Panc1 (cell line): ENCODE measurements around the gene THUMPD3. TPM values are rescaled to one million over a fixed set of nuclear protein-coding genes. Genes with fewer than 3 reads are reported as not detected.

Source experiments
- ATAC-seq: fragments of 200-7000 bp; cut with Tn5 transposase; 2 replicates; pipeline ENCODE4 v1.9.1; 2020; ENCODE audit warnings: mild to moderate bottlenecking, moderate library complexity
- BruUV-seq: library from RNA; stranded (reverse); fragments of 400-500 nt; replicated peaks from 2 replicates; lab custom pipeline; 2021; lab: Mats Ljungman, UMichigan
- CTCF ChIA-PET: fragments of 300-600 bp; sonication (Branson Sonifier 250); formaldehyde crosslinking; loops from one replicate; lab custom pipeline; 2022; ENCODE audit warnings: antibody characterized with exemption; lab: Charles Lee
- POLR2A ChIA-PET: fragments of 300-600 bp; sonication (Branson Sonifier 250); formaldehyde crosslinking; loops from one replicate; lab custom pipeline; 2022; ENCODE audit warnings: antibody characterized with exemption; lab: Charles Lee
- DNase-seq: peaks from one replicate; pipeline ENCODE4 v3.0.0-alpha.2; 2010; ENCODE audit warnings: low read depth, low spot score
- H3K27ac ChIP-seq: 2 replicates; pipeline ENCODE4 v1.5.1; 2011; ENCODE audit warnings: mild to moderate bottlenecking, low read length, inconsistent platforms
- H3K27me3 ChIP-seq: fragments of 200-500 bp; sonication (Bioruptor generic); 2 replicates; pipeline ENCODE4 v1.6.0; 2014; ENCODE audit warnings: low read length, inconsistent platforms; ENCODE audit not compliant: control insufficient read depth, insufficient read depth
- H3K36me3 ChIP-seq: fragments of 200-500 bp; sonication (Bioruptor generic); 2 replicates; pipeline ENCODE4 v1.5.1; 2014; ENCODE audit warnings: inconsistent platforms, mild to moderate bottlenecking, low read length, moderate library complexity; ENCODE audit not compliant: control insufficient read depth, insufficient read depth
- H3K4me1 ChIP-seq: 2 replicates; pipeline ENCODE4 v1.5.1; 2011; ENCODE audit warnings: inconsistent platforms, mild to moderate bottlenecking, low read length, moderate library complexity; ENCODE audit not compliant: control insufficient read depth, insufficient read depth
- H3K4me3 ChIP-seq, 2 experiments: 2 replicates each; pipeline ENCODE4 v1.5.1; 2011 to 2012; ENCODE audit warnings: low read depth in 2 of 2, low read length in 2 of 2, mild to moderate bottlenecking in 2 of 2, inconsistent platforms in 1 of 2, moderate library complexity in 1 of 2
- H3K9me3 ChIP-seq: fragments of 200-500 bp; sonication (Bioruptor generic); 2 replicates; pipeline ENCODE4 v1.5.1; 2014; ENCODE audit warnings: low read depth, mild to moderate bottlenecking, inconsistent platforms, low read length, moderate library complexity; ENCODE audit not compliant: control insufficient read depth, insufficient read depth
- POLR2AphosphoS5 ChIP-seq: IDR thresholded peaks from 2 replicates; pipeline ENCODE4 v1.6.1; 2012; ENCODE audit warnings: mild to moderate bottlenecking, low read depth, low read length, moderate library complexity
- SIN3A ChIP-seq: IDR thresholded peaks from 2 replicates; pipeline ENCODE4 v1.6.1; 2012; ENCODE audit warnings: low read depth, mild to moderate bottlenecking, low read length, moderate library complexity, borderline replicate concordance; ENCODE audit not compliant: insufficient read depth
- TCF7L2 ChIP-seq: IDR thresholded peaks from 2 replicates; pipeline ENCODE4 v1.6.1; 2011; ENCODE audit warnings: mild to moderate bottlenecking, low read depth, low read length, inconsistent platforms
- in situ Hi-C: cut with HindIII; loops from 2 replicates; pipeline ENCODE4 v1.10.0; 2016; ENCODE audit warnings: low sequenced_read_pairs, low pct_unique_long_range_greater_than_20kb
- intact Hi-C: fragments of 100-400 bp; cut with micrococcal nuclease; formaldehyde crosslinking; loops from one replicate; pipeline ENCODE4 v1.10.0; 2022; ENCODE audit not compliant: unreplicated experiment
- total RNA-seq: library from RNA; stranded (reverse); gene quantifications from one replicate; pipeline ENCODE4 v1.2.1, GENCODE V29; 2021; ENCODE audit not compliant: unreplicated experiment
- TF ChIP-seq, protein P1 (sequence below), 2 experiments: IDR thresholded peaks; 2 replicates each; pipeline ENCODE4 v1.6.1; 2011 to 2012; ENCODE audit warnings: low read depth in 2 of 2, control low read depth in 1 of 2, low read length in 1 of 2, mild to moderate bottlenecking in 1 of 2, moderate library complexity in 1 of 2; ENCODE audit not compliant: insufficient read depth in 1 of 2
- TF ChIP-seq, protein P2 (sequence below): fragments of 450-650 bp; IDR thresholded peaks from 2 replicates; pipeline ENCODE4 v1.5.1; 2017; ENCODE audit warnings: mild to moderate bottlenecking

The THUMPD3 gene
- total RNA-seq, 1 experiment from 2014 or later: 43.5 TPM

DNA sequence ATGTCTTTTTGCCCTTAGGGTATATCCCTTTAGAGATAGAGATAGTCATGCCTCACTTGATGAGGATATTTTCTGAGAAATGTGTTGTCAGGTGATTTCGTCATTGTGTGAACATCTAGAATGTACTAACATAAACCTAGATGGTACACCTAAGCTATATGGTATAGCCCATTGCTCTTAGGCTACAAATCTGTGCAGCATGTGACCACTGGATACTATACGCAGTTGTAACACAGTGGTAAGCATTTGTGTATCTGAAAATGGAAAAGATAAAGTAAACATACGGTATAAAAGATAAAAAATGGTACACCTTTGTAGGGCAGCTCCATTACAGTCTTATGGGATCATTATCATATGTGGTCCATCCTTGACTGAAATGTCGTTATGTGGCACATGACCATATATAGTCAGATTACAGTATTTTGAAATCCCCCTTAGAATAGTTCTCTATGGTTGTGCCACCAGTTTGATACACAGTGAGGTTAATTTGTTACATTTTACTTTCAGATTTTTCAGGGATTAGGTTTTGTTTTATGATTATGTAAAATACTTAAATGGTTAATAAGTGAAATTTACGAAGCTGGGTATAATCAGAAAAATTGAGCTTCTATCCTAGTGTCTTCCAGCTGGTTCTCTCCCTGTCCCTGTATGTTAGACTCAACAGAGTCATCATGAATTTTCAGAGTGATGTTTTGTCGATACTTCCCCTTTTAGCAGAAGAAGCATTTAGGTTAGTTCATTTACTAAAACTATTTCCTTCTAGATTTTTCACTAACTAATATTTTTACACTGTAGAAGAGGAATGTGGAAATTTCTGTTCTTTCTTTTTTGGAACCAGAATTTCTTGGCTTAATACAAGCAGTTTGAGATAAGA lies 47.4 kb downstream of the THUMPD3 start:
- Histone ChIP-seq H3K9me3 (no peaks in the 10 kb centered on the region), H3K27me3 (no peaks in the 10 kb centered on the region), H3K4me1 (peaks cover 7% of the 10 kb centered on the region; the same call in 1 of the 2 replicates), H3K4me3 (no peak overlapping the region), H3K36me3 (no peaks in the 10 kb centered on the region), H3K27ac (no peak overlapping the region)
- ATAC-seq (no peak), DNase-seq (no peak)
- TF ChIP-seq, protein P1, sequence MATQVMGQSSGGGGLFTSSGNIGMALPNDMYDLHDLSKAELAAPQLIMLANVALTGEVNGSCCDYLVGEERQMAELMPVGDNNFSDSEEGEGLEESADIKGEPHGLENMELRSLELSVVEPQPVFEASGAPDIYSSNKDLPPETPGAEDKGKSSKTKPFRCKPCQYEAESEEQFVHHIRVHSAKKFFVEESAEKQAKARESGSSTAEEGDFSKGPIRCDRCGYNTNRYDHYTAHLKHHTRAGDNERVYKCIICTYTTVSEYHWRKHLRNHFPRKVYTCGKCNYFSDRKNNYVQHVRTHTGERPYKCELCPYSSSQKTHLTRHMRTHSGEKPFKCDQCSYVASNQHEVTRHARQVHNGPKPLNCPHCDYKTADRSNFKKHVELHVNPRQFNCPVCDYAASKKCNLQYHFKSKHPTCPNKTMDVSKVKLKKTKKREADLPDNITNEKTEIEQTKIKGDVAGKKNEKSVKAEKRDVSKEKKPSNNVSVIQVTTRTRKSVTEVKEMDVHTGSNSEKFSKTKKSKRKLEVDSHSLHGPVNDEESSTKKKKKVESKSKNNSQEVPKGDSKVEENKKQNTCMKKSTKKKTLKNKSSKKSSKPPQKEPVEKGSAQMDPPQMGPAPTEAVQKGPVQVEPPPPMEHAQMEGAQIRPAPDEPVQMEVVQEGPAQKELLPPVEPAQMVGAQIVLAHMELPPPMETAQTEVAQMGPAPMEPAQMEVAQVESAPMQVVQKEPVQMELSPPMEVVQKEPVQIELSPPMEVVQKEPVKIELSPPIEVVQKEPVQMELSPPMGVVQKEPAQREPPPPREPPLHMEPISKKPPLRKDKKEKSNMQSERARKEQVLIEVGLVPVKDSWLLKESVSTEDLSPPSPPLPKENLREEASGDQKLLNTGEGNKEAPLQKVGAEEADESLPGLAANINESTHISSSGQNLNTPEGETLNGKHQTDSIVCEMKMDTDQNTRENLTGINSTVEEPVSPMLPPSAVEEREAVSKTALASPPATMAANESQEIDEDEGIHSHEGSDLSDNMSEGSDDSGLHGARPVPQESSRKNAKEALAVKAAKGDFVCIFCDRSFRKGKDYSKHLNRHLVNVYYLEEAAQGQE (IDR thresholded peaks at IDR 0.05; ENCODE audit: insufficient read depth in 1 of 2, low read depth in 2 of 2, low read length in 1 of 2): no peak
- TF ChIP-seq SIN3A: no peak
- TF ChIP-seq, protein P2, sequence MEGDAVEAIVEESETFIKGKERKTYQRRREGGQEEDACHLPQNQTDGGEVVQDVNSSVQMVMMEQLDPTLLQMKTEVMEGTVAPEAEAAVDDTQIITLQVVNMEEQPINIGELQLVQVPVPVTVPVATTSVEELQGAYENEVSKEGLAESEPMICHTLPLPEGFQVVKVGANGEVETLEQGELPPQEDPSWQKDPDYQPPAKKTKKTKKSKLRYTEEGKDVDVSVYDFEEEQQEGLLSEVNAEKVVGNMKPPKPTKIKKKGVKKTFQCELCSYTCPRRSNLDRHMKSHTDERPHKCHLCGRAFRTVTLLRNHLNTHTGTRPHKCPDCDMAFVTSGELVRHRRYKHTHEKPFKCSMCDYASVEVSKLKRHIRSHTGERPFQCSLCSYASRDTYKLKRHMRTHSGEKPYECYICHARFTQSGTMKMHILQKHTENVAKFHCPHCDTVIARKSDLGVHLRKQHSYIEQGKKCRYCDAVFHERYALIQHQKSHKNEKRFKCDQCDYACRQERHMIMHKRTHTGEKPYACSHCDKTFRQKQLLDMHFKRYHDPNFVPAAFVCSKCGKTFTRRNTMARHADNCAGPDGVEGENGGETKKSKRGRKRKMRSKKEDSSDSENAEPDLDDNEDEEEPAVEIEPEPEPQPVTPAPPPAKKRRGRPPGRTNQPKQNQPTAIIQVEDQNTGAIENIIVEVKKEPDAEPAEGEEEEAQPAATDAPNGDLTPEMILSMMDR: no peak
- no peak for TF ChIP-seq TCF7L2
- no peak for TF ChIP-seq POLR2AphosphoS5
- POLR2A ChIA-PET: no interaction called here
- no TSS peak for BruUV-seq
- intact Hi-C loops: no loop called here
- in situ Hi-C loops: no loop called here
- CTCF ChIA-PET: interaction anchor here (0.5 kb wide), 1 partner anchor 522 kb away, joined by 4 read pairs; no protein-coding TSS in a partner anchor

DNA sequence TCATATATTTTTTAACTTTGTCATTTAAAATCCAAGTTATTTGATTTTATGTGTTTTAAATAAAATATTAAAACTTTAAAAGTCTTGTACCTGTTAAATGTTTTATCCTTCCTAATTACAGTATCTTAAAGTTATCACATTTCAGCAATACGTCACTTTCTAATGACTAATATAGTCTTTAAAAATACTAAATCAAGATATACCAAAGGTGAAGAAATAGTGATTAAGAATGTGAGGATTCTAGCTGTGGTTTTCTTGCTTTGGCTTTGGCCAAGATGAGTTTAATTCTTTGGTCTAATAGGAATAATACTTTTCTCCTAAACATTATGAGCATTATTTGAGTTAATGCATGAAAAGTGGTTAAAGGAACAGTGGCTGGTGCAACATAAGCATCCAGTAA lies 48.4 kb downstream of the THUMPD3 start:
- no TSS peak for BruUV-seq
- H3K27me3 ChIP-seq: no peaks in the 10 kb centered on the region
- H3K36me3 ChIP-seq: no peaks in the 10 kb centered on the region
- POLR2A ChIA-PET: no interaction called here
- TF ChIP-seq POLR2AphosphoS5 (no peak), SIN3A (no peak), TCF7L2 (no peak)
- TF ChIP-seq, protein P1 (IDR thresholded peaks at IDR 0.05; ENCODE audit: insufficient read depth in 1 of 2, low read depth in 2 of 2, low read length in 1 of 2): no peak
- TF ChIP-seq, protein P2: no peak
- H3K9me3 ChIP-seq: no peaks in the 10 kb centered on the region
- no peak overlapping the region for H3K27ac ChIP-seq
- intact Hi-C loops: no loop called here
- ATAC-seq (no peak), DNase-seq (no peak)
- CTCF ChIA-PET: no interaction called here
- in situ Hi-C loops: no loop called here
- H3K4me1 ChIP-seq: peaks cover 5% of the 10 kb centered on the region
- no peak overlapping the region for H3K4me3 ChIP-seq
